Endothelial cell of umbilical vein (primary cell): ENCODE data around the gene RAX.

ENCODE experiments used
- CTCF ChIP-seq, 2 donors: IDR thresholded peaks; 1 replicate in 1 of 2; 2 replicates in 1 of 2; pipeline ENCODE4 v1.5.1; 2011; ENCODE audit warnings: low read length in 2 of 2, mild to moderate bottlenecking in 2 of 2, moderate library complexity in 2 of 2, control low read depth in 1 of 2, inconsistent platforms in 1 of 2, low read depth in 1 of 2; ENCODE audit not compliant: insufficient read depth in 1 of 2; ENCODE audit errors: extremely low read depth in 1 of 2
- POLR2A ChIP-seq: IDR thresholded peaks from 2 replicates; pipeline ENCODE4 v1.6.1; 2012; ENCODE audit warnings: low read depth, mild to moderate bottlenecking, control low read depth, low read length

GRCh38 chr18:59273759-59274532, 692 bp upstream of the RAX start:
- no peak for TF ChIP-seq POLR2A
- no peak for TF ChIP-seq CTCF (IDR thresholded peaks at IDR 0.05; ENCODE audit: extremely low read depth in 1 of 2, insufficient read depth in 1 of 2, low read depth in 1 of 2, low read length in 2 of 2)
